Inflammatory macrophage (primary cell): Measurements from ENCODE around the gene DHDH.

Experiments used
- DNase-seq, 2 donors: peaks; one replicate each; pipeline ENCODE4 v3.0.0-alpha.2; 2020 to 2022

The DHDH gene

GRCh38 chr19:48950830-48951519 is 17.5 kb downstream of the DHDH start:
- DNase-seq = no peak

DNA sequence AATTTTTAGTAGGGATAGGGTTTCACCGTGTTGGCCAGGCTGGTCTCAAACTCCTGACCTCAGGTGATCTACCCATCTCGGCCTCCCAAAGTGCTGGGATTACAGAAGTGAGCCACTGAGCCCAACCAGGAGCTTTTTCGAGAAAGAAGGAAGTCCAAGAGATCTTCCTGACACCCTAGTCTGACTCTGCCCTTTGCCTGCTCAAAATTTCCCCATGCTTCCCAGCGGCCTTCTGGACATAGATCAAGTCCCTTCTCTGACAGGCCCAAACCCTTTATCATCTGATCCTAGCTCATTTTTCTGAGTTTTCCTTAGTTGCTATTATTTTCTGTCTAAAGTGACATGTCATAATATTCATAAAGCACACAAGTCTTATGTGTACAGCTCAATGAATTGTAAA is 19.6 kb downstream of the DHDH start:
- peak in 1 of 2 donors; percentile 40 for DNase-seq

DNA sequence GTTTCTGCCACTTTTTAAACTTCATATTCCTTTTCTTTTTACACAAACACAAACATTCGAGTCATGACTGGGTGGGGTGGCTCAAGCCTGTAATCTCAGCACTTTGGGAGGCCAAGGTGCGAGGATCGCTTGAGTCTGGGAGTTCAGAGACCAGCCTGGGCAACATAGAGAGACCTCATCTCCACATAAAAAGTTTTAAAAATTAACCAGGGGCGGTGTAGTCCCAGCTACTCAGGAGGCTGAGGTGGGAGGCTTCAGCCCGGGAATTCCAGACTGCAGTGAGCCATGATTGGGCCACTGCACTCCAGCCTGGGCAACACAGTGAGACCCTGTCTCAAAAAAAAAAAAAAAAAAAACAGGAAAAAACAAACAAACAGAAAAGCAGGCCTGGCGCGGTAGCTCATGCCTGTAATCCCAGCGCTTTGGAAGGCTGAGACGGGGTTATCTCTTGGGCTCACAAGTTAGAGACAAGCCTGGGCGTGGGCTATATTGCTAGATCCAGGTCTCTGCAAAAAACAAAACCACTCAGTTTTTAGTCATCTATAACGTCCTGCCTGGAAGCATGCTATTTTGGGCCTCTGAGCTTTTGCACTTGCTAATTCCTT is 20.6 kb downstream of the DHDH start:
- DNase-seq = no peak

DNA sequence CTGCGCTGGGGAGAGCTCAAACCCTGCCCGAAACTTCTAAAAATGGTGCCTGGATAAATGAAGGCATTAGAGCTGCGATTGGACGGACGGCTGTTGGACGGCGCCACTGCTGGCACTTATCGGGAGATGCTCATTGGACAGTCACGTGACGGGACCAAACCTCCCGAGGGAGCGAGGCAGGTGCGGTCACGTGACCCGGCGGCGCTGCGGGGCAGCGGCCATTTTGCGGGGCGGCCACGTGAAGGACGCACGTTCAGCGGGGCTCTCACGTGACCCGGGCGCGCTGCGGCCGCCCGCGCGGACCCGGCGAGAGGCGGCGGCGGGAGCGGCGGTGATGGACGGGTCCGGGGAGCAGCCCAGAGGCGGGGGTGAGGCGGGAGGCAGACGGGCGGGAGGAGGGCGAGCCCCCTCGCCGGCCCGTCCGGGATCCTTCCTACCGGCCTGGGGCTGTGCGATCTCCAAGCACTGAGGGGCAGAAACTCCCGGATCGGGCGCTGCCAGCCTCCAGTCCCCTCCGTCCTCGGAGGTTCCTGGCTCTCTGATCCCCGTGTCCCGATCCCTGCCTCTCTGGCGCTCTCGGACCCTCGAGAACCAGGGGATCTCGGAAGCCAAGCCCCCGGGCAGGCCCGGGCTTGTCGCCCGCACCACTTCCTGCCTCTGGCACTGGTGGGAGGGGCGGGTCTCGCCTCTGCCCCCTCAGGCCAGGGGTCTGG is 21.3 kb downstream of the DHDH start, which contains the start of gene BAX:
TSS of gene BAX (plus strand) at position 281 of the 713 bp plus-strand sequence. CDS start at position 335, 54 bp downstream.
- DNase-seq = peak; percentile 89 to 93

GRCh38 chr19:48955308-48955958 is 21.9 kb downstream of the DHDH start:
- DNase-seq = no peak

GRCh38 chr19:48958006-48958405 is 24.5 kb downstream of the DHDH start:
- no peak for DNase-seq

- peak; percentile 61 to 73 for DNase-seq
These were observed 26.1 kb downstream of the DHDH start for GRCh38 chr19:48959341-48960239.

DNA sequence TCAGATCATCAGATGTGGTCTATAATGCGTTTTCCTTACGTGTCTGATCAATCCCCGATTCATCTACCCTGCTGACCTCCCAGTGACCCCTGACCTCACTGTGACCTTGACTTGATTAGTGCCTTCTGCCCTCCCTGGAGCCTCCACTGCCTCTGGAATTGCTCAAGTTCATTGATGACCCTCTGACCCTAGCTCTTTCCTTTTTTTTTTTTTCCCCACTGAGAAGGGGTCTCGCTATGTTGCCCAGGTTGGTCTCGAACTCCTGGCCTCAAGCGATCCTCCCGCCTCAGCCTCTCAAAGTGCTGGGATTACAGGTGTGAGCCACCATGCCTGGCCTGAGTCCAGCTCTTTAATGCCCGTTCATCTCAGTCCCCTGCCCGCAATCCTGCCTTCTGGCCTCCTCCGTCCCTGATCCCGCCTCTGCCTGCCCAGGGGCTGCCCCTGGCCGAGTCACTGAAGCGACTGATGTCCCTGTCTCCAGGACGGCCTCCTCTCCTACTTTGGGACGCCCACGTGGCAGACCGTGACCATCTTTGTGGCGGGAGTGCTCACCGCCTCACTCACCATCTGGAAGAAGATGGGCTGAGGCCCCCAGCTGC is 27.7 kb downstream of the DHDH start:
- peak in 1 of 2 donors; percentile 58 for DNase-seq

DNA sequence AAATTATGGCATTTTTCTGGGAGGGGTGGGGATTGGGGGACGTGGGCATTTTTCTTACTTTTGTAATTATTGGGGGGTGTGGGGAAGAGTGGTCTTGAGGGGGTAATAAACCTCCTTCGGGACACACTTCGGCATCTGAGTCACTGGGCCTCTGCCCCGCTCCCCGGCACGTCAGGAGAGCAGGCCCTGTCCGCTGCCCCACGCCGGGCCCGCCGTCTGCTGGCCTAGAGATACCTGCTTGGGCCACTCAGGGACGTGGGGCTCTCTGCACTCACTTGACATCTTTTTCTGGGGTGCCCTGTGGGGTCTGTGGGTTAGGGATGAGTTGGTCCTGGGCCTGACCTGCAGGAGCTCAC is 28.2 kb downstream of the DHDH start:
- no peak for DNase-seq

GRCh38 chr19:48962029-48962848 is 28.7 kb downstream of the DHDH start:
- DNase-seq = peak; percentile 89 to 92

GRCh38 chr19:48962849-48963165 is 29.3 kb downstream of the DHDH start:
- no peak for DNase-seq

DNA sequence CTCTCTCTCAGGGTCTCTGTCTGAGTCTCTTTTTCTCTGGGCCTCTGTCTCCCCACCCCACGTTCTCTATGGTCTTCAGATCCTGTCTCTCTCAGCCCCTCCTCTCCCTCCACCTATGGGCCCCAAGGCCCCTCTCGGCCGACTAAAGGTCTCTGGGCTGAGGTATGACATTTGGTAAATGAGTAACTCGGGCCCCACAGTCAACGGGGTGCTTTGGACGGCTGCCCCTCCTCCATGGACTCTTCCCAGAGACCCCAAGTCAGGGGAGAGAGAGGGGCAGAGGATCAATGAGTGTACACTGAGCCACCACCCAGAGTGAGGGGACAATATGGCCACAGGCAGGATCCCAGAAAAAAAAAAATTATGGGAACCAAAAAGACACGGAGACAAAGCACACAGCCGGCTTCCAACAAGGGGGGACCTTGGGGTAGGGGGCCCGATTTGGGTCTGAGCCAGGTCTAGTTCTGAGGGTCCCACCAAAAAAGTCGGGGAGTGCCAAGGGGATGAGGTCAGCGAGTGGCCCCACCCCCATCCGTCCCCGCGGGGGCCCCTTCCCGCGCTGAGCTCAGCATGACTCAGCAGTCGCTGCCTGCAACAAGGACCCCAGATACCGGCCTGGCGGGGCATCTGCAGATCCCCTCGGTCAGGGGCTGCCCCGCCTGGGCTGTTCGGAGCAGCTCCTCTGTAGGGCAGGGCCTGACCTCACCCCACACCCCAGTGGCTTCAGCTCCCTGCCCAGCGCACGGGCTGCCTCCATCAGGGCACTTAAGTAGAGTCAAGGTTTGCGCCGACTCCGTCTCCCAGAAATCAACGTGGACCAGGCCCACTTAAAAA is 30.1 kb downstream of the DHDH start:
- peak; percentile 46 to 78 for DNase-seq

DNA sequence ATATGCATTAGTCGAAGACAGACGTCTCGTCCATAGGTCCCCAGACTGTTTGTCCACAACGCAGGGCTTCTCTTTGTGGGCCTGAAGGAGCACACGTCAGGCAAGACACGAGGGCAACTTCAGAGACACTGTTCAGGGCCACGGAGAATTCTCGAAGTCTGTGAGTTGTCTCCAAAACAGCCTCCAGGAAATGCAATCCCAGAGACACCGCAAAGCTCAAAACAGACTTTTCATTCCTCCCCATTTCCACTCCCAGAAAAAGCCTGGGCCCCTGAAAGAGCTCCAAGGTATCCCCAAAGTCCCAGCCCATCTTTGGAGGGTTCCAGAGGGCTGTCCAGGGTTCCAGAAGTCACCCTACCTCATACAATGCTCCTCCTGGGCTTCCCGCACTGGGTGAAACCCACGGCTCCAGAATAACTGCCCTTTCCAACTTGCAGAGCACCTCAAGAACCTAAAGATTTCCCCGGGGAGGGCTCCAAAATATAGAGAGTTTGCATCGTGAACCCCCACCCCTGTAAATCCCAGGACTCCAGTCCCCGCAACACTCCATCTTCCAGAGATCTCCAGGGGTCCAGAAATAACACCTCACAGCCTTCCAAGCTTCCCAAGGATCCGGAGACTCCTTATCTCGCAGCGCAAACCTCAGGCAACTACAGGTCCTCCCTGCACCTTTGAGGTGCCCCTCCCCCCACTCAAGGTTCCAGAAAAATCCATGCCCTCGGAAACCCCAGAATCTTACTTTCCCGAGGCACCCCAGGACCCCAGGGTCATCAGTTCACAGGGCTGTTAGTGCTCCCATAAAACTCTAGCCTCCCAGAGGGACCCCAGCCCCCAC is 30.9 kb downstream of the DHDH start:
- peak in 1 of 2 donors; percentile 59 for DNase-seq

GRCh38 chr19:48965040-48965805 is 31.7 kb downstream of the DHDH start, which contains the start of gene FTL:
Gene FTL, plus strand, starts transcription at chr19:48965309. Its CDS starts 199 bp downstream, at chr19:48965508.
- DNase-seq = peak; percentile 99

- peak; percentile 85 to 86 for DNase-seq
These were observed 32.5 kb downstream of the DHDH start for GRCh38 chr19:48965806-48966540.

GRCh38 chr19:48966541-48967345 is 33.2 kb downstream of the DHDH start:
- peak; percentile 50 to 60 for DNase-seq
